HG02884 (cell line): ENCODE results near the gene MFAP5.
"Not testable (repeated sequence)": the region's sequence is repeated elsewhere in the genome, so short reads cannot be mapped to it uniquely, and the experiment has no call there.

Experiments used
- ATAC-seq: cut with Tn5 transposase; IDR thresholded peaks from one replicate; pipeline ENCODE4 v1.9.1; 2021; ENCODE audit warnings: mild to moderate bottlenecking, moderate library complexity; ENCODE audit not compliant: unreplicated experiment

Gene MFAP5

DNA sequence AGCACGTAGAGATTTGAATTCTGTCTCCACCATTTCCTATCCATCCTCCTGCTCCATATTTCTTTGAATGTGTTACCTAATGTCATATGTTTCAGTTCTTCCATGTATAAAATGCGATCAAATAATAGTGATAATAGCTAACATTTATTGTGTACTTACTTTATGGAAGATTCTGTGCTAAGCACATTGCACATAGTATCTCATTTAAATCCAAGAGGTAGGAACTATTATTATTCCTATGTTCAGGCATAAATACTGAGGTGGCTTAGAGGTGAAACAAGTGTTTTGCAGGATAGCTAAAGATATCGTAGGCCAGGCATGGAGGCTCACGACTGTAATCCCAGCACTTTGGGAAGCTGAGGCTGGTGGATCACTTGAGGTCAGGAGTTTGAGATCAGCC lies 32.5 kb downstream of the MFAP5 start:
- no peak for ATAC-seq

DNA sequence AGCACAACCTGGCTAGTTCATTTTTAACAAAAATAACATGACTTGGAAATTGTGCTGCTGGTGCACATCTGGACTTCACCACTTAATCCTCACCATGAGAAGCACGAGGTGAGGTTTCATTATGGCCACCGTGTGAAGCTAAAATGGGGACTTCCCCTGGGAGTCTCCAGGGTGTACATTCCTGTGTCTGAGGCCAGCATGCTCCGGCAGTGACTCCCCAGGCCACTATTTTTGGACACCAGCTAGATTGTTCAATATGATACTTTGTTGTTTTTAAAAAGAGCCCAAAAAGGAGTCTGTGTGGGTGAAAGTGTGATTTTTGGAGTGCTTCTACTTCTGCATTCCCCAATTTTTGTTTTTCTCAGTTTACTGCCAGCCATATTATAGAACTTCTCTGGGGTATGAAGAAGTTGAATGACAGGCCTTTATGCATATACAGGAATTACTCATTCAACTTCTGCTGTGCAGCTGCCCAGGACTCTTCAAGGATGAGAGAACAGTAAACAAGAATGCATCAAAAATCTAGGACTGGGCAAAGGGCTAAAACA lies 33.1 kb downstream of the MFAP5 start:
- peak; percentile 91 for ATAC-seq

DNA sequence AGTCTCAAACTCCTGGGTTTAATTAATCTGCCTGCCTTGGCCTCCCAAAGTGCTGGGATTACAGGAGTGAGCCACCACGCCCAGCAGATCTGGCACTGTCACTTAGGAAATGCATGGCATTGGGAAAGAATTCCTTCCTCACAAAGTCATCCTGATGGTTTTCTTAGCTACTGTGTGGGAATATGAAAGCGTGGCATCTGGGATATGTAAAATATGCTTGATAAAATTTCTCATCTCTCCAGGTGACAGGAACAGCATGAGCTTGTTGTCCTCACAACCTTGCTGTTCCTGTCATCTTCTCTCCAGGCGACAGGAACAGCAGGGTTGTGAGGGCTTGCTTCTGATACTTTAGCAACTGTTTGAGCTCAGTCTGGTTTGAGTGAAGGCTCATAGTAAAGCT lies 33.9 kb downstream of the MFAP5 start:
- no peak for ATAC-seq

DNA sequence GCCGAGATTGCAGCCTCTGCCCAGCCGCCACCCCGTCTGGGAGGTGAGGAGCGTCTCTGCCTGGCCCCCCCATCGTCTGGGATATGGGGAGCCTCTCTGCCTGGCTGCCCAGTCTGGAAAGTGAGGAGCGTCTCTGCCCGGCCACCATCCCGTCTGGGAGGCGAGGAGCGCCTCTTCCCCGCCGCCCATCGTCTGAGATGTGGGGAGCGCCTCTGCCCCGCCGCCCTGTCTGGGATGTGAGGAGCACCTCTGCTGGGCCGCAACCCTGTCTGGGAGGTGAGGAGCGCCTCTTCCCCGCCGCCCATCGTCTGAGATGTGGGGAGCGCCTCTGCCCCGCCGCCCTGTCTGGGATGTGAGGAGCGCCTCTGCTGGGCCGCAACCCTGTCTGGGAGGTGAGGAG lies 37.9 kb downstream of the MFAP5 start:
- ATAC-seq, result not testable (repeated sequence)

DNA sequence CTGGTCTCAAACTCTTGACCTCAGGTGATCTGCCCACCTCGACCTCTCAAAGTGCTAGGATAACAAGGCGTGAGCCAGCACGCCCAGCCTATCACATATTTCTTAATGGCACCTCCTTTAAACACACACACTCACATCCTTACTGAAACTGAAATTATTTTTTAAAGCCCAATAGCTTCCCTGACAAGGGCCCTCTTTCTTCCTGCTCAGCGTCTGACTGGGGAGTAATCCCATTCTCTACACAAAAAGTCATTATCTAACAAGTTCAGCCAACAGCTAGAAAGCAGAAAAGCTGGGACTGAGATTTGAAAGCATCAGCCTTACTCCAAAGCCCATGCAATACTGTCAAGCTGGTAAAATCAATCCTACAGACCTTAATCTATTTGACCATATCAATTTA lies 40.0 kb downstream of the MFAP5 start:
- no peak for ATAC-seq

DNA sequence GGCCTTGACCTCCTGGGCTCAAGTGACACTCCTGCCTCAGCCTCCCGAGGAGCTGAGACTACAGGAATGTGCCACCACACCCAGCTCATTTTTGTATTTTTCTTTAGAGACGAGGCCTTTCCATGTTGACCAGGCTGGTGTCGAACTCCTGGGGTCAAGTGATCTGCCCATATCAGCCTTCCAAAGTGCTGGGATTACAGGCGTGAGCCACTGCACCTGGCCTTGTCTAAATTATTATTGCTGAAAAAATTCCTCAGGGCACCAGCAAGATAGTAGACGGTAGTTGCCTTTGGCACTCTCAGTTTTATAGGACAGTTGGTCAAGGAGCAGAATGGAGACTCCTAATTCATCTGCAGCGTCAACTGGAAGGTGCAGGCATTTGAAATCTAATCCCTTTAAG lies 47.4 kb downstream of the MFAP5 start:
- ATAC-seq, result no peak

DNA sequence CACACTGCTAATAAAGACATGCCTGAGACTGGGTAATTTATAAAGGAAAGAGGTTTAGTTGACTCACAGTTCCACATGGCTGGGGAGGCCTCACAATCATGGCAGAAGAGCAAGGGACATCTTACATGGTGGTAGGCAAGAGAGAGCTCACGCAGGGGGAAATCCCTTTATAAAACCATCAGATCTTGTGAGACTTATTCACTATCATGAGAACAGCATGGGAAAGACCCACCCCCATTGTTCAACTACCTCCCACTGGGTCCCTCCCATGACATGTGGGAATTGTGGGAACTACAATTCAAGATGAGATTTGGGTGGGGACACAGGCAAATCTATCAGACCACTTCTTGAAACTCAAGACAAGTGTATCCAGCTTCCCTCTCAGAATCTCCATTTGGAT lies 48.7 kb downstream of the MFAP5 start:
- not testable (repeated sequence) for ATAC-seq

DNA sequence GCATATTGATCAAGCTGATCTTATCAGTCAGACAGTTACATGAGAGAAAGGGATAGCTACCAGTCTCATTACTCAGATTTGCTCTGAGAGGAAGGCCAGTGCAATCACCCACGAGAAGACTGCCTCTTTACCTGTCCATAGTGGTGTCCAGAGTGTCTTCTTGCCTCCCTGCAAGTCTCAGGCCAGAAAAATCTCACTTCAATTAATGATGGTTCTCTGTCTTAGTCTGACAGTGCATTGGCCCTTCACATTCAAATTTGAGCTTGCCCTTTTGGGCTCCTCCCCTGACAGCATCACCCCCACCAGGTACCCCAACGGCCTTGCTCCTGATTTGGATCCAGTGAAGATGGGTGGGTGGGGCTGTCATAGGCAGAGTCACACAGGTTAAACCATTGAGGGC lies 50.0 kb downstream of the MFAP5 start, which contains the start of gene AICDA:
TSS of gene AICDA (minus strand) at position 231 of the 400 bp plus-strand sequence. CDS start at position 139, 92 bp downstream.
- peak; percentile 39 for ATAC-seq

DNA sequence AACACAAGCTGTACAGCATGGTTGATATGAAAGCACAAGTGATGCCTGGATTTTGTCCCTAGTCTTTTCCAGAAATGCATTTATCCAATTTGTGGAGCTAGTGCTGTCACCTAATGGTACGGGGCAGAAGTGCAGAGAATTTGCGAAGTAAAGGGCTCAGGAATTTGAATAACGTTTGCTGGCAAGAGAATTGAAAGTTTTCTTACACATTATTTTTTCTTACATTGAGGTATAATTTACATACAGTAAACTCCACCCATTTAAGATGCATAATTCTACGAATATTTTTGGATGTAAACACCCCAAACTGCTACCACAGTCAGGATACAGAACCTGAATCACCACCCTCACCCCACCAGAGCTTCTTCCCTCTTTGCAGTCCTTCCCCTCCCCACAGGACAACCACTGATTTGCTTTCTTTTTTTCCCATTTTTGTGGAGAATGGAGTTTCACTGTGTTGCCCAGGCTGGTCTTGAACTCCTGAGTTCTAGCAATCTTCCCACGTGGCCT lies 53.5 kb downstream of the MFAP5 start:
- ATAC-seq, result no peak

DNA sequence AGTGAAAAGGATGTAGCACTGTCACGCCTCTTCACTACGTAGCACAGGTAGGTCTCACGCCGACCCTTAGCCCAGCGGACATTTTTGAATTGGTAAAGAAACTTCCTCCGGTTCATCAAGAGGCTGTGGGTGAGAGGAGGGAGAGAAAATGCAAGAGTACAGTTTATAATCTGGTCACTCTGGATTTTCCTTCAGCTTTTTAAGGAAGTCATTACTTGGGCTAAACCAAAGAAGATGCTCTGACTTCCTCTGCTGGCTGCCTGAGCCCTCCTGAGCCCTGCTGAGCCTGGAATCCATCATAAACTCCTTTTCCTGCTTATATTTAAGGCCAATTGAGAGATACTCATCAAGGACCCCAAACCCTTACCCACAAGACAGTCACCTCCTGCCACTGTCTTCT lies 55.7 kb downstream of the MFAP5 start:
- no peak for ATAC-seq

DNA sequence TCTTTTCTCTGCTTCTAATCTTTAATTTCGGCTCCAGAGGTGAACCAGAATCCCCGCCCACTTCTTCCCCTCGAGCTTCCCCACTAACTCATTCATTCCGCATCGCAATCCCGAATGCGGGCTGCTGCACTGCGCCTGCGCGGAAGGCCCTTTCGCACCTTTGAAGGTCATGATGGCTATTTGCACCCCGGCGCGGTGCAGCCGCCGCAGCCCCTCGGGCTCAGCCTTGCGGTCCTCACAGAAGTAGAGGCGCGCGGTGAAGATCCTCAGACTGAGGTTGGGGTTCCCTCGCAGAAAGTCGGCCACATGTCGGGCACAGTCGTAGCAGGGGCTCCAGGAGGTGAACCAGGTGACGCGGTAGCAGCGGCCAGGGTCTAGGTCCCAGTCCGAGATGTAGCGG lies 57.6 kb downstream of the MFAP5 start:
- ATAC-seq, result no peak

DNA sequence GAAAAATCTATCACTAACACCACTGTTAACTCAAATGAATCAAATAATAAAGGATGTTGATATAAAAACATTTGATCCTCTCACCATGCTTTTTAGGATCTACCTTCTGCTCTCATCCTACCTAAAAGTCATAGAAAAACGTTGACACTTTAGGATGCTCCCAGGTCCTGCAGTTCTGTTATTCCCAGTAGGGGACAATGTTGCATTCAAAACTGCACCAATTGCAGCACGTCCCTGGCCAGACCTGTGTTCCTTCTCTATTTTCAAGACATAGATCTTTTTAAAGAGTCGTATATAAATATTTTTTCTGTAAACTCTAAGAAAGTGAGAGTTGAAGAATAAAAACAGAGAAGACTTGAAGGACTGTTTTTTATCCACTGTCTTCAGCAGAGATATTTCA lies 58.8 kb downstream of the MFAP5 start:
- no peak for ATAC-seq

DNA sequence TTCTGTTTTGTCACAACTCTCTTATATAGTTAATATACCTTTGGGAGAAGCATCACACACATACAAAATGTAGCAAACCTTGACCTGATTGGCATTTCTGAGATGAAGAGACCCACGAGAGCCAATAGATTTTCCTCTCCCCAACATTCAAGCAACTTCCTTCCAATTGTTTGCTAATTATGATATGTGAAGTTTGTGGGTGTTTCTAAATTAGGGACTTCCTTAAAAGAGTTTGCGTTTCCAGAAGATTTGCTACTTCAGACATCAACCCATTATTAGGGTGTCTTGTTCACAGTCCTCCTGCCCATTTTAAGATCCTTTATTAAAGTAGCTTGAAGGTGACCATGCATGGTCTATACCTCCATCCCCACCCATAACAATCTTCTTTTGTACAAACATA lies 59.3 kb downstream of the MFAP5 start:
- no peak for ATAC-seq

DNA sequence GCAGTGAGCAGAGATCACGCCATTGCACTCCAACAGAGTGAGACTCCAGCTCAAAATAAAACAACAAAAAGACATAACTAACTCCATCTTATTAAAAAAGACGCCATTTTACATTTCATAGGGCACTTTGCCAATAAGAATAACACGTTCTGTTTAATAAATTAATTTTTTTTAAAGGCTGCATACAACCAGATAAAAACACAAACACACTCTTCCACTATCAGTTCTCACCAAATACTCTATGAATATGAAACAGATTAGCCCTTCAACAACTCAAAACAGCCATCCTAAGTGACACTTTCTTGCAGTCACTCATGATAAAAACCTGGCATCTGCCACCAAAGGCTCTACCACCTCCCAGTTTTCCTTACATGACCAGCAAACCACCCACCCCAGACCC lies 66.1 kb downstream of the MFAP5 start:
- ATAC-seq, result no peak
